ENCODE measurements around the gene GATAD2B. TPM values are rescaled to one million over a fixed set of nuclear protein-coding genes. Genes with fewer than 3 reads are reported as not detected.

GATAD2B gene
- total and polyA plus RNA-seq, 8 donors, result 31.5 to 41.5 (median 33.1) TPM

- no peak for TF ChIP-seq CTCF (IDR thresholded peaks at IDR 0.05)
- intact Hi-C loops (cut with DNase I), result no loop called here
- DNase-seq (no peak), ATAC-seq (no peak)
- H3K4me1 ChIP-seq, result peaks cover 7 to 45% of the 10 kb centered on the region in 2 donors
- H3K27me3 ChIP-seq, result no peaks in the 10 kb centered on the region
- no peak overlapping the region for H3K4me3 ChIP-seq
- H3K27ac ChIP-seq, result no peak overlapping the region
- no peaks in the 10 kb centered on the region for H3K9me3 ChIP-seq
- H3K36me3 ChIP-seq, result peaks cover 0 to 14% of the 10 kb centered on the region in 2 donors
Measured at GRCh38 chr1:153801786-153802697, 120.7 kb downstream of the GATAD2B start.

- H3K4me3 ChIP-seq, result no peak overlapping the region
- intact Hi-C loops (cut with DNase I), result no loop called here
- H3K27ac ChIP-seq, result no peak overlapping the region
- no peak for DNase-seq
- H3K27me3 ChIP-seq, result no peaks in the 10 kb centered on the region
- H3K9me3 ChIP-seq, result no peaks in the 10 kb centered on the region
- no peak for TF ChIP-seq CTCF (IDR thresholded peaks at IDR 0.05)
- H3K36me3 ChIP-seq, result peaks cover 0 to 12% of the 10 kb centered on the region in 2 donors
- no peak for ATAC-seq
- H3K4me1 ChIP-seq, result peaks cover 7 to 40% of the 10 kb centered on the region in 2 donors
Measured at GRCh38 chr1:153801028-153801625, 121.6 kb downstream of the GATAD2B start.

- Histone ChIP-seq H3K4me1 (peaks cover 2 to 34% of the 10 kb centered on the region in 2 donors), H3K27me3 (no peaks in the 10 kb centered on the region), H3K27ac (no peak overlapping the region), H3K4me3 (no peak overlapping the region), H3K36me3 (peaks cover 0 to 12% of the 10 kb centered on the region in 2 donors), H3K9me3 (no peaks in the 10 kb centered on the region)
- ATAC-seq (no peak), DNase-seq (no peak)
- intact Hi-C loops (cut with DNase I), result no loop called here
- no peak for TF ChIP-seq CTCF (IDR thresholded peaks at IDR 0.05)
Measured at GRCh38 chr1:153800516-153800915, 122.3 kb downstream of the GATAD2B start.

- ATAC-seq (no peak), DNase-seq (no peak)
- peaks cover 0 to 27% of the 10 kb centered on the region in 2 donors for H3K4me1 ChIP-seq
- H3K27ac ChIP-seq, result no peak overlapping the region
- TF ChIP-seq CTCF (IDR thresholded peaks at IDR 0.05), result no peak
- no peaks in the 10 kb centered on the region for H3K9me3 ChIP-seq
- no peaks in the 10 kb centered on the region for H3K27me3 ChIP-seq
- H3K4me3 ChIP-seq, result no peak overlapping the region
- intact Hi-C loops (cut with DNase I), result loop anchor here in 1 of 2 donors (10.0 kb wide), 1 partner anchor 185 kb away; the partner anchor contains the start of gene RAB13
- H3K36me3 ChIP-seq, result peaks cover 0 to 12% of the 10 kb centered on the region in 2 donors
Measured at GRCh38 chr1:153799566-153800465, 123.0 kb downstream of the GATAD2B start.
